DOHH2 (cell line): ENCODE results near the gene SYK.
"Not testable (repeated sequence)": the region's sequence is repeated elsewhere in the genome, so short reads cannot be mapped to it uniquely, and the experiment has no call there.

ENCODE experiments used
- EZH2phosphoT487 ChIP-seq: fragments of 200-600 bp; sonication (generic); IDR thresholded peaks from 2 replicates; pipeline ENCODE4 v1.6.1; 2017; ENCODE audit warnings: borderline replicate concordance, mild to moderate bottlenecking, antibody characterized with exemption, low read length, moderate library complexity, mixed read lengths
- TF ChIP-seq, protein P1 (sequence below): fragments of 200-600 bp; sonication (generic); IDR thresholded peaks from one replicate; pipeline ENCODE4 v1.5.1; 2014; ENCODE audit warnings: antibody characterized with exemption, mild to moderate bottlenecking, low read depth, low read length; ENCODE audit not compliant: poor library complexity, severe bottlenecking

DNA sequence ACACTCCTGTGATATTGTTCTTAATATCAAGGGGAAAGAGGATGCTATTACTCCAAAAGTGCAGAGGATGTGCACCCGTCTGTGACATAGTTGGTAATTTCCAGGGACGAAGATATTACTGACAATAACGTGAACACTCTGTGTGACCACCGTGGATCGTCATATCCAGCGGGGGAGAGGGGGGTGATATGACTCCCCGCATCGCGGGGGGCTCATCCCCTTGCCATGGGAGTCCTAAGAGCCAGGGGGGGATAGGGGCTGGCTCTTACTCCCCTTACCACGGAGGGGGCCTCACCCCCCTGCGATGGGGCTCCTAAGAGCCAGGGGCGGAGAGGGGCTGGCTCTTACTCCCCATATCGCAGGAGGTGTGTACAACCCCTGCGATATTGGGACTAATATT lies 41.0 kb upstream of the SYK start:
- TF ChIP-seq, protein P1, sequence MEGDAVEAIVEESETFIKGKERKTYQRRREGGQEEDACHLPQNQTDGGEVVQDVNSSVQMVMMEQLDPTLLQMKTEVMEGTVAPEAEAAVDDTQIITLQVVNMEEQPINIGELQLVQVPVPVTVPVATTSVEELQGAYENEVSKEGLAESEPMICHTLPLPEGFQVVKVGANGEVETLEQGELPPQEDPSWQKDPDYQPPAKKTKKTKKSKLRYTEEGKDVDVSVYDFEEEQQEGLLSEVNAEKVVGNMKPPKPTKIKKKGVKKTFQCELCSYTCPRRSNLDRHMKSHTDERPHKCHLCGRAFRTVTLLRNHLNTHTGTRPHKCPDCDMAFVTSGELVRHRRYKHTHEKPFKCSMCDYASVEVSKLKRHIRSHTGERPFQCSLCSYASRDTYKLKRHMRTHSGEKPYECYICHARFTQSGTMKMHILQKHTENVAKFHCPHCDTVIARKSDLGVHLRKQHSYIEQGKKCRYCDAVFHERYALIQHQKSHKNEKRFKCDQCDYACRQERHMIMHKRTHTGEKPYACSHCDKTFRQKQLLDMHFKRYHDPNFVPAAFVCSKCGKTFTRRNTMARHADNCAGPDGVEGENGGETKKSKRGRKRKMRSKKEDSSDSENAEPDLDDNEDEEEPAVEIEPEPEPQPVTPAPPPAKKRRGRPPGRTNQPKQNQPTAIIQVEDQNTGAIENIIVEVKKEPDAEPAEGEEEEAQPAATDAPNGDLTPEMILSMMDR, result not testable (repeated sequence)
- not testable (repeated sequence) for TF ChIP-seq EZH2phosphoT487
